Transverse colon (tissue), 4 donors: ENCODE results near the gene SEC16A. TPM values are rescaled to one million over a fixed set of nuclear protein-coding genes. Genes with fewer than 3 reads are reported as not detected.

Experiments
- DNase-seq: peaks from one replicate; pipeline ENCODE4 v3.0.0-alpha.2; 2019
- H3K27ac ChIP-seq, 4 donors: fragments of 200-600 bp; sonication (generic); 2 replicates each; pipeline ENCODE4 v1.5.1; 2016 to 2018; ENCODE audit warnings: inconsistent platforms in 4 of 4
- H3K27me3 ChIP-seq: fragments of 200-600 bp; sonication (generic); 2 replicates; pipeline ENCODE4 v1.5.1; 2017; ENCODE audit warnings: inconsistent platforms
- H3K36me3 ChIP-seq, 4 donors: fragments of 200-600 bp; sonication (generic); 2 replicates each; pipeline ENCODE4 v1.5.1; 2017 to 2019; ENCODE audit warnings: inconsistent platforms in 4 of 4
- H3K4me1 ChIP-seq, 4 donors: fragments of 200-600 bp; sonication (generic); 2 replicates each; pipeline ENCODE4 v1.5.1; 2017 to 2020; ENCODE audit warnings: inconsistent platforms in 4 of 4
- H3K4me3 ChIP-seq, 4 donors: fragments of 200-600 bp; sonication (generic); 1 replicate in 1 of 4; 2 replicates in 3 of 4; pipeline versions ENCODE4 v1.5.1 to v1.6.1; 2017 to 2019; ENCODE audit warnings: inconsistent platforms in 4 of 4
- H3K9me3 ChIP-seq, 2 donors: fragments of 200-600 bp; sonication (generic); 2 replicates each; pipeline ENCODE4 v1.5.1; 2017 to 2019; ENCODE audit warnings: inconsistent platforms in 2 of 2
- EP300 ChIP-seq: sonication (generic); formaldehyde crosslinking; IDR thresholded peaks from one replicate; pipeline ENCODE4 v1.6.1; 2017; ENCODE audit warnings: antibody characterized with exemption, low read depth
- POLR2A ChIP-seq: fragments of 450-650 bp; IDR thresholded peaks from one replicate; pipeline ENCODE4 v1.6.1; 2016; ENCODE audit warnings: antibody characterized with exemption, mild to moderate bottlenecking, moderate library complexity
- POLR2AphosphoS5 ChIP-seq, 3 donors: sonication (generic); formaldehyde crosslinking; IDR thresholded peaks; one replicate each; pipeline ENCODE4 v1.6.1; 2016; ENCODE audit warnings: antibody characterized with exemption in 3 of 3
- WGBS, 2 donors: methylation state at CpG; one replicate each; pipeline ENCODE4 v1.1.5; 2018; ENCODE audit warnings: low coverage in 1 of 2; 5-methylcytosine and 5-hydroxymethylcytosine counted together
- in situ Hi-C, 4 donors: fragments of 200-750 bp; cut with MboI; loops; one replicate each; pipeline versions ENCODE4 v1.15.0 to v1.15.1; 2017; ENCODE audit warnings: low sequenced_read_pairs in 3 of 4, low pct_ligation_motif_present in 1 of 4, low pct_unique_long_range_greater_than_20kb in 1 of 4
- intact Hi-C: fragments of 100-400 bp; cut with DNase I; formaldehyde crosslinking; loops from one replicate; pipeline ENCODE4 v1.15.1; 2023; ENCODE audit warnings: low total_unique reads
- total RNA-seq, 4 donors: library from RNA; depleted of rRNA; stranded (reverse); fragments of >200 nt; gene quantifications; one replicate each; pipeline ENCODE4 v1.1.0, GENCODE V29; 2016
- TF ChIP-seq, protein P1 (sequence below), 5 experiments: fragments of 200-600 bp in 3 of 5; fragments of 450-650 bp in 2 of 5; sonication (generic) in 3 of 5; IDR thresholded peaks; 1 replicate in 2 of 5; 2 replicates in 3 of 5; pipeline ENCODE4 v1.5.1; 2016 to 2017; ENCODE audit warnings: antibody characterized with exemption in 5 of 5, inconsistent platforms in 3 of 5, mild to moderate bottlenecking in 2 of 5, moderate library complexity in 1 of 5

The SEC16A gene
- total RNA-seq, 4 donors from 2014 or later, result 54.1 to 75.9 (median 65.8) TPM

DNA sequence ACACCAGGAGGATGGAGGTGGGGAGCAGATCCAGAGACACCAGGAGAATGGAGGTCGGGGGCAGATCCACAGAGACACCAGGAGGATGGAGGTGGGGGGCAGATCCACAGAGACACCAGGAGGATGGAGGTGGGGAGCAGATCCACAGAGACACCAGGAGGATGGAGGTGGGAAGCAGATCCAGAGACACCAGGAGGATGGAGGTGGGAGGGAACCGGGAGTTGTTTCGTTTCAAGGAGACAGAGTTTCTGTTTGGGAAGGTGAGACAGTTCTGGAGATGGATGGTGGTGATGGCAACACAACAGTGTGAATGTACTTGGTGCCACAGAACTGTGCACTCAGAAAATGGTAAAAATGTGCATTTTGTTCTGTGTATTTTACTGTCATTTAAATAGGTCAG is 34.2 kb downstream of the SEC16A start:
- Histone ChIP-seq H3K27me3 (no peaks in the 10 kb centered on the region), H3K27ac (no peak overlapping the region), H3K9me3 (no peaks in the 10 kb centered on the region), H3K36me3 (peaks cover 0 to 79% (median 33%) of the 10 kb centered on the region in 4 donors), H3K4me3 (no peak overlapping the region), H3K4me1 (no peaks in the 10 kb centered on the region)
- intact Hi-C loops (no loop called here), in situ Hi-C loops (no loop called here)
- WGBS, 2 donors, result 94 to 95% methylated on average over 3 of the region's 3 CpGs
- DNase-seq, result no peak
- TF ChIP-seq EP300, result no peak
- no peak for TF ChIP-seq POLR2A
- no peak for TF ChIP-seq POLR2AphosphoS5 (IDR thresholded peaks at IDR 0.05)
- TF ChIP-seq, protein P1, sequence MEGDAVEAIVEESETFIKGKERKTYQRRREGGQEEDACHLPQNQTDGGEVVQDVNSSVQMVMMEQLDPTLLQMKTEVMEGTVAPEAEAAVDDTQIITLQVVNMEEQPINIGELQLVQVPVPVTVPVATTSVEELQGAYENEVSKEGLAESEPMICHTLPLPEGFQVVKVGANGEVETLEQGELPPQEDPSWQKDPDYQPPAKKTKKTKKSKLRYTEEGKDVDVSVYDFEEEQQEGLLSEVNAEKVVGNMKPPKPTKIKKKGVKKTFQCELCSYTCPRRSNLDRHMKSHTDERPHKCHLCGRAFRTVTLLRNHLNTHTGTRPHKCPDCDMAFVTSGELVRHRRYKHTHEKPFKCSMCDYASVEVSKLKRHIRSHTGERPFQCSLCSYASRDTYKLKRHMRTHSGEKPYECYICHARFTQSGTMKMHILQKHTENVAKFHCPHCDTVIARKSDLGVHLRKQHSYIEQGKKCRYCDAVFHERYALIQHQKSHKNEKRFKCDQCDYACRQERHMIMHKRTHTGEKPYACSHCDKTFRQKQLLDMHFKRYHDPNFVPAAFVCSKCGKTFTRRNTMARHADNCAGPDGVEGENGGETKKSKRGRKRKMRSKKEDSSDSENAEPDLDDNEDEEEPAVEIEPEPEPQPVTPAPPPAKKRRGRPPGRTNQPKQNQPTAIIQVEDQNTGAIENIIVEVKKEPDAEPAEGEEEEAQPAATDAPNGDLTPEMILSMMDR (IDR thresholded peaks at IDR 0.05), result no peak

DNA sequence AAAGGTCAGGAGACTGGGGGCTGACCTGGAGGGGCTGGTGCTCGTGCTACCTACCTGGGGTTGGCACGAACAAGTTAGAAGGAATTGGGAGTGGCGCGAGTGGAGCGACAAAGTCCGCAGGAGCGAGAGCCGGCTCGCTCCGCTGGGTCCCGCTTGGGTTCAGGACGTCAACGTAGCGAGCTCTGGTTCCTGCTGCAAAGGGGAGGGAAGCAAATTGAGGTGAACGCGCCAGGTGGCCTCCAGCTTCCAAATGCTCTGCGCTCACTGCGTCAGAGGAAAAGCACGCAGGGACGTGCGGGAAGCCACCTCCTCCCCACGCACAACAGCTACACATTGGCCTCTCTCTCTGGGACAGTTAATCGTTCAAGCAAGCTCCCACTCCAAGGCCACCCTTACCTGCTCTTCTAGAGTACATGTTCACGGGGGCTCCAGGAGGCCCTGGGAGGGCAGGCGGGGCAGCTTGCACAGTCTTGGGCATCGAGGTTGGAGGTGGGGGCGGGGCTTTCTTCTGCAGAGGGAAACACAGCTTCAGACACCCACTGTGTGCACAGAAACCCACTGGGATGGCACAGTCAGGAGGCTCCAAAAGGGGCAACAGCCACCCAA is 35.6 kb downstream of the SEC16A start:
- Histone ChIP-seq H3K27me3 (no peaks in the 10 kb centered on the region), H3K9me3 (no peaks in the 10 kb centered on the region), H3K4me1 (no peaks in the 10 kb centered on the region), H3K27ac (no peak overlapping the region), H3K4me3 (no peak overlapping the region), H3K36me3 (peaks cover 0 to 82% (median 35%) of the 10 kb centered on the region in 4 donors)
- intact Hi-C loops (no loop called here), in situ Hi-C loops (no loop called here)
- 91 to 94% methylated on average over 6 to 27 of the region's 27 CpGs for WGBS, 2 donors
- no peak for DNase-seq
- no peak for TF ChIP-seq POLR2AphosphoS5 (IDR thresholded peaks at IDR 0.05)
- no peak for TF ChIP-seq POLR2A
- TF ChIP-seq, protein P1 (IDR thresholded peaks at IDR 0.05), result no peak
- no peak for TF ChIP-seq EP300

DNA sequence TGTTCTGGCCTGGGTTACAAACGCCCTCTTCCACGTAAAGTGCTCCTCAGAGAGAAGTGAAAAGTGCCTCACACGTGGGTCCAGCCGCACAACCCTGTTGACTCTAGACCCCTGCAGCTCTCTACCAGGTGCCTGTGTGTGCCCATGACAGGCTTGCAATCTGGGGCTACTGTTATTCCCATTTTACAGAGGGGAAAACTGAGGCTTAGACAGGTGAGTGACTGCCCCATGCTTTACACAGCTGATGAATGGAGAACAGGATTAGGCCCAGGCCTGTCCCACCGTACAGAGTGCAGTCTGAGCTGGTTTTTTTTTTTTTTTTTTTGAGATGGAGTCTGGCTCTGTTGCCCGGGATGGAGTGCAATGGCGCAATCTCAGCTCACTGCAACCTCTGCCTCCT is 37.0 kb downstream of the SEC16A start:
- H3K27me3 ChIP-seq, result no peaks in the 10 kb centered on the region
- H3K4me1 ChIP-seq, result no peaks in the 10 kb centered on the region
- DNase-seq, result no peak
- intact Hi-C loops (no loop called here), in situ Hi-C loops (no loop called here)
- no peaks in the 10 kb centered on the region for H3K9me3 ChIP-seq
- no peak overlapping the region for H3K4me3 ChIP-seq
- 94 to 96% methylated on average over 5 to 7 of the region's 7 CpGs for WGBS, 2 donors
- H3K27ac ChIP-seq, result no peak overlapping the region
- TF ChIP-seq POLR2AphosphoS5 (IDR thresholded peaks at IDR 0.05) (no peak), EP300 (no peak), POLR2A (no peak)
- TF ChIP-seq, protein P1 (IDR thresholded peaks at IDR 0.05), result no peak
- peaks cover 0 to 71% (median 31%) of the 10 kb centered on the region in 4 donors for H3K36me3 ChIP-seq

DNA sequence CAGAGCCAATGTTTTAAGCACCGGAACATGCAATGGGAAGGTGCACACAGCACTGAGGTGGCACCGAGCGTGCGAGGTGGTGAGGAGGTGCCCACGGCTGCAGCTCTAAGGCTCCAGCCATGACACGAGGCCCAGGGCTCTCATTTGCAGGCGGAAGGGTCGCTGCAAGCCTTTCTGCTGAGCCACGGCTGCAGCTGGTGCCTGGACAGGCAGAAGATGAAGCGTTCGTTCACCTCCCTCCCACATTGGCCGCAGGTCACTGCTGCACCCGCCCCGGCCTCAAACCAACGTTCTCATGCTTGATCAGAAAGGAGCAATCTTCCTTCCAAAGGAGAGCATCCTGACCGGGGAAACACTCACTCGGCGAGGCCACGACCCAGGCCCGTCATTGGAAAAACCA is 38.7 kb downstream of the SEC16A start:
- no peak overlapping the region for H3K27ac ChIP-seq
- no peak for DNase-seq
- peaks cover 4 to 6% (median 5%) of the 10 kb centered on the region in 4 donors for H3K4me1 ChIP-seq
- in situ Hi-C loops, result no loop called here
- H3K4me3 ChIP-seq, result no peak overlapping the region
- peaks cover 0 to 59% (median 23%) of the 10 kb centered on the region in 4 donors for H3K36me3 ChIP-seq
- intact Hi-C loops, result no loop called here
- TF ChIP-seq, protein P1 (IDR thresholded peaks at IDR 0.05), result no peak
- TF ChIP-seq POLR2AphosphoS5 (IDR thresholded peaks at IDR 0.05), result no peak
- no peak for TF ChIP-seq POLR2A
- TF ChIP-seq EP300, result no peak
- 92 to 100% methylated on average over 1 to 20 of the region's 20 CpGs for WGBS, 2 donors
- H3K9me3 ChIP-seq, result no peaks in the 10 kb centered on the region
- no peaks in the 10 kb centered on the region for H3K27me3 ChIP-seq
